ENCODE data around the gene GUCA1A. TPM values are rescaled to one million over a fixed set of nuclear protein-coding genes. Genes with fewer than 3 reads are reported as not detected.

Gene GUCA1A
- total RNA-seq, 1 experiment from 2014 or later: 17.2 TPM

GRCh38 chr6:42211726-42212125 is 38.6 kb downstream of the GUCA1A start:
- no peak overlapping the region for H3K14ac ChIP-seq (ENCODE audit: insufficient read depth, low read length)
- H3K27ac Mint-ChIP-seq: no peak overlapping the region
- H4K20me1 ChIP-seq (ENCODE audit: control insufficient read depth, insufficient read depth, insufficient read length): no peaks in the 10 kb centered on the region
- DNase-seq: no peak
- H2AK5ac ChIP-seq (ENCODE audit: insufficient read length, low read length): no peak overlapping the region
- H3K4me1 Mint-ChIP-seq: peaks cover 6 to 14% of the 10 kb centered on the region in 2 experiments
- H3K9me3 Mint-ChIP-seq: no peaks in the 10 kb centered on the region
- WGBS (ENCODE audit: extremely low coverage, insufficient read length, low lambda C conversion rate): no CpG with 5 or more reads among the region's 6 CpGs
- H3K4ac ChIP-seq (ENCODE audit: low read depth, low read length): no peak overlapping the region
- H3K4me2 ChIP-seq (ENCODE audit: insufficient read depth, insufficient read length, low read length): no peak overlapping the region
- no peak overlapping the region for H3K18ac ChIP-seq (ENCODE audit: insufficient read length, low read depth, low read length)
- H4K91ac ChIP-seq (ENCODE audit: insufficient read length, low read depth, low read length): no peak overlapping the region
- H3K56ac ChIP-seq (ENCODE audit: insufficient read length, low read depth, low read length): no peak overlapping the region
- no peak overlapping the region for H3K4me3 Mint-ChIP-seq
- H3K79me2 ChIP-seq (ENCODE audit: insufficient read depth, low read length): no peaks in the 10 kb centered on the region
- no peaks in the 10 kb centered on the region for H3K23me2 ChIP-seq (ENCODE audit: insufficient read length, low read depth, low read length, poor library complexity, severe bottlenecking)
- no peak overlapping the region for H2BK20ac ChIP-seq (ENCODE audit: low read depth, low read length, poor library complexity, severe bottlenecking)
- H3K79me1 ChIP-seq (ENCODE audit: insufficient read depth, low read depth, low read length, poor library complexity, severe bottlenecking): no peaks in the 10 kb centered on the region
- peaks cover 19 to 58% (median 58%) of the 10 kb centered on the region in 3 experiments; a peak in 6 of 7 replicates for H3K36me3 Mint-ChIP-seq (ENCODE audit: insufficient read depth in 1 of 3, low read depth in 3 of 3)
- no peaks in the 10 kb centered on the region for H3K9me3 ChIP-seq (ENCODE audit: control insufficient read depth, low read depth, low read length)
- TF ChIP-seq, protein P1, sequence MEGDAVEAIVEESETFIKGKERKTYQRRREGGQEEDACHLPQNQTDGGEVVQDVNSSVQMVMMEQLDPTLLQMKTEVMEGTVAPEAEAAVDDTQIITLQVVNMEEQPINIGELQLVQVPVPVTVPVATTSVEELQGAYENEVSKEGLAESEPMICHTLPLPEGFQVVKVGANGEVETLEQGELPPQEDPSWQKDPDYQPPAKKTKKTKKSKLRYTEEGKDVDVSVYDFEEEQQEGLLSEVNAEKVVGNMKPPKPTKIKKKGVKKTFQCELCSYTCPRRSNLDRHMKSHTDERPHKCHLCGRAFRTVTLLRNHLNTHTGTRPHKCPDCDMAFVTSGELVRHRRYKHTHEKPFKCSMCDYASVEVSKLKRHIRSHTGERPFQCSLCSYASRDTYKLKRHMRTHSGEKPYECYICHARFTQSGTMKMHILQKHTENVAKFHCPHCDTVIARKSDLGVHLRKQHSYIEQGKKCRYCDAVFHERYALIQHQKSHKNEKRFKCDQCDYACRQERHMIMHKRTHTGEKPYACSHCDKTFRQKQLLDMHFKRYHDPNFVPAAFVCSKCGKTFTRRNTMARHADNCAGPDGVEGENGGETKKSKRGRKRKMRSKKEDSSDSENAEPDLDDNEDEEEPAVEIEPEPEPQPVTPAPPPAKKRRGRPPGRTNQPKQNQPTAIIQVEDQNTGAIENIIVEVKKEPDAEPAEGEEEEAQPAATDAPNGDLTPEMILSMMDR (conservative IDR thresholded peaks at IDR 0.05): no peak
- no peak overlapping the region for H3K27ac ChIP-seq (ENCODE audit: insufficient read length, low read depth, low read length)
- no peaks in the 10 kb centered on the region for H3K27me3 Mint-ChIP-seq (ENCODE audit: low read depth)
- no peak overlapping the region for H2BK12ac ChIP-seq (ENCODE audit: insufficient read length, low read depth, low read length)
- H2AFZ ChIP-seq (ENCODE audit: low read length): no peak overlapping the region
- no peak overlapping the region for H3T11ph ChIP-seq (ENCODE audit: low read length)
- H3K27me3 ChIP-seq (ENCODE audit: insufficient read depth, low read length): no peaks in the 10 kb centered on the region
- H4K5ac ChIP-seq (ENCODE audit: insufficient read length, low read depth, low read length): no peak overlapping the region
- H3K4me1 ChIP-seq (ENCODE audit: insufficient read depth, low read length): no peaks in the 10 kb centered on the region
- H2BK15ac ChIP-seq (ENCODE audit: low read depth, low read length): no peak overlapping the region
- no peak overlapping the region for H2BK120ac ChIP-seq (ENCODE audit: low read depth, low read length, poor library complexity, severe bottlenecking)
- H2BK5ac ChIP-seq (ENCODE audit: insufficient read length, low read length): no peak overlapping the region
- H3K9ac ChIP-seq (ENCODE audit: extremely low read depth, insufficient read length, low read length): no peak overlapping the region
- no peak overlapping the region for H3K23ac ChIP-seq (ENCODE audit: insufficient read length, low read depth, low read length)
- no peak overlapping the region for H4K8ac ChIP-seq (replicated peaks; ENCODE audit: insufficient read length, low read depth, low read length)
